Testis (tissue), 3 donors: ENCODE data around the gene CSRP2. TPM values are rescaled to one million over a fixed set of nuclear protein-coding genes. Genes with fewer than 3 reads are reported as not detected.

Experiments
- DNase-seq: peaks from one replicate; pipeline ENCODE4 v3.0.0-alpha.2; 2019
- H3K27ac ChIP-seq, 2 donors: fragments of 200-600 bp; sonication (generic); one replicate each; pipeline ENCODE4 v1.5.1; 2019
- H3K27me3 ChIP-seq: fragments of 200-600 bp; sonication (generic); one replicate; pipeline ENCODE4 v1.5.1; 2019
- H3K36me3 ChIP-seq: fragments of 200-600 bp; sonication (generic); one replicate; pipeline ENCODE4 v1.5.1; 2017; ENCODE audit warnings: low read depth; ENCODE audit errors: missing control alignments
- H3K4me1 ChIP-seq: fragments of 200-600 bp; sonication (generic); one replicate; pipeline ENCODE4 v1.5.1; 2019
- H3K4me3 ChIP-seq, 2 donors: fragments of 200-600 bp; sonication (generic); one replicate each; pipeline ENCODE4 v1.5.1; 2017 to 2019
- H3K9me3 ChIP-seq: fragments of 200-600 bp; sonication (generic); one replicate; pipeline ENCODE4 v1.5.1; 2017
- POLR2A ChIP-seq: fragments of 450-650 bp; IDR thresholded peaks from one replicate; pipeline ENCODE4 v1.6.1; 2017; ENCODE audit warnings: antibody characterized with exemption, mild to moderate bottlenecking, moderate library complexity
- WGBS, 2 donors: methylation state at CpG; one replicate each; pipeline ENCODE4 v1.1.5; 2018; 5-methylcytosine and 5-hydroxymethylcytosine counted together
- intact Hi-C: fragments of 100-400 bp; cut with DNase I; formaldehyde crosslinking; loops from one replicate; pipeline ENCODE4 v1.15.1; 2023; ENCODE audit warnings: low total_unique reads
- polyA plus RNA-seq: library from polyadenylated mRNA; stranded (reverse); fragments of 350-450 nt; fragmentation: Illumina TruSeq; extraction: RNeasy Lipid Tissue Mini Kit (QIAGEN cat#74804); gene quantifications from one replicate; pipeline ENCODE4 v1.2.3, GENCODE V29; 2014; ENCODE audit warnings: low read depth, low replicate concordance; ENCODE audit not compliant: insufficient read depth
- total RNA-seq, 2 donors: library from RNA; depleted of rRNA; stranded (reverse); fragments of >200 nt; gene quantifications; one replicate each; pipeline ENCODE4 v1.2.3, GENCODE V29; 2016
- TF ChIP-seq, protein P1 (sequence below), 3 experiments: fragments of 450-650 bp in 2 of 3; fragments of 200-600 bp in 1 of 3; sonication (generic) in 1 of 3; IDR thresholded peaks; one replicate each; pipeline ENCODE4 v1.5.1; 2016 to 2019; ENCODE audit warnings: antibody characterized with exemption in 3 of 3, mild to moderate bottlenecking in 2 of 3, moderate library complexity in 1 of 3

The CSRP2 gene
- total and polyA plus RNA-seq, 3 donors from 2014 or later, result 14.0 to 54.9 (median 20.1) TPM

DNA sequence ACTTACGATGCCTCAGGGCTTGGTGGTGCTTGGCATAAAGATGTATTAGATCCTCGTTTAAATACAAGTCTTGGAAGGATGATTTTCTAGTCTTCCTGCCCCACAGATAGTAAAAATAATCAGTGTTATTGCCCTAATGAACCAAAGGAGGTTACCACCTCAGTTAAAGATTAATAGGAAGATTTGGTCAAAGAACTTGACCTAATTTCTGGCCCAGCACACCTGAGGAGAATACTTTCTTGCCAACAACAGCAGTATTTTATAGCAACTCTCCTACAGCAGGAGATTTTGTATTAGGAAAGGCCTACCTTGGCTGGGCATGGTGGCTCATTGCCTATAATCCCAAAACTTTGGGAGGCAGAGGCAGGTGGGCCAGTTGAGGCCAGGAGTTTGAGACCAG, 31.6 kb downstream of the CSRP2 start:
- DNase-seq, result no peak
- TF ChIP-seq, protein P1, sequence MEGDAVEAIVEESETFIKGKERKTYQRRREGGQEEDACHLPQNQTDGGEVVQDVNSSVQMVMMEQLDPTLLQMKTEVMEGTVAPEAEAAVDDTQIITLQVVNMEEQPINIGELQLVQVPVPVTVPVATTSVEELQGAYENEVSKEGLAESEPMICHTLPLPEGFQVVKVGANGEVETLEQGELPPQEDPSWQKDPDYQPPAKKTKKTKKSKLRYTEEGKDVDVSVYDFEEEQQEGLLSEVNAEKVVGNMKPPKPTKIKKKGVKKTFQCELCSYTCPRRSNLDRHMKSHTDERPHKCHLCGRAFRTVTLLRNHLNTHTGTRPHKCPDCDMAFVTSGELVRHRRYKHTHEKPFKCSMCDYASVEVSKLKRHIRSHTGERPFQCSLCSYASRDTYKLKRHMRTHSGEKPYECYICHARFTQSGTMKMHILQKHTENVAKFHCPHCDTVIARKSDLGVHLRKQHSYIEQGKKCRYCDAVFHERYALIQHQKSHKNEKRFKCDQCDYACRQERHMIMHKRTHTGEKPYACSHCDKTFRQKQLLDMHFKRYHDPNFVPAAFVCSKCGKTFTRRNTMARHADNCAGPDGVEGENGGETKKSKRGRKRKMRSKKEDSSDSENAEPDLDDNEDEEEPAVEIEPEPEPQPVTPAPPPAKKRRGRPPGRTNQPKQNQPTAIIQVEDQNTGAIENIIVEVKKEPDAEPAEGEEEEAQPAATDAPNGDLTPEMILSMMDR (IDR thresholded peaks at IDR 0.05), result no peak
- no peak for TF ChIP-seq POLR2A
- H3K4me3 ChIP-seq, result no peak overlapping the region
- WGBS, 2 donors, result 91% methylated on average over 2 of the region's 2 CpGs
- no peaks in the 10 kb centered on the region for H3K4me1 ChIP-seq
- H3K36me3 ChIP-seq, result no peaks in the 10 kb centered on the region
- H3K27me3 ChIP-seq, result no peaks in the 10 kb centered on the region
- H3K9me3 ChIP-seq, result no peaks in the 10 kb centered on the region
- no peak overlapping the region for H3K27ac ChIP-seq
- intact Hi-C loops, result no loop called here

- no peak for DNase-seq
- intact Hi-C loops, result no loop called here
- Histone ChIP-seq H3K4me3 (no peak overlapping the region), H3K27me3 (no peaks in the 10 kb centered on the region), H3K36me3 (no peaks in the 10 kb centered on the region), H3K9me3 (no peaks in the 10 kb centered on the region), H3K4me1 (no peaks in the 10 kb centered on the region), H3K27ac (no peak overlapping the region)
- TF ChIP-seq POLR2A, result no peak
- TF ChIP-seq, protein P1 (IDR thresholded peaks at IDR 0.05), result no peak
- WGBS, 2 donors, result 69 to 73% methylated on average over 3 of the region's 3 CpGs
Measured at GRCh38 chr12:76836633-76837032, 42.2 kb downstream of the CSRP2 start.

DNA sequence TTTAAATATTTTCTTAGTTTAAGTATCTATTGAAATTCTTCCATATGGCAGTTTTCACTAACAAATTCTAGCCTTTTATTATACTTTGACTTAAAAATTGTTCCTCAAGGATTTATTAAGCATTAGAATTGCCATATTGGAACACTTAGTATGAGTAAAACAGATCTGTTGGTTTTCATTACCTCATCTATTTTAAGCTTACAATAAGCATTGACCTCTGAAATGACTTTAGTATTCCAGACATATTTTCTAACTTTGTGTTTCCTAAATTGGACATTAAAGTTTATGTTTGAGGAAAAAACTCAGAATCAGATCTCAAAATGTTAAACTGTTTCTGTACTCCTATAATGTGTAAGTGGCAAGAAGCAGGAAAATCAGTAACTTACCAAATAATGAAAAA, 48.4 kb downstream of the CSRP2 start:
- no peak overlapping the region for H3K4me3 ChIP-seq
- no peaks in the 10 kb centered on the region for H3K4me1 ChIP-seq
- intact Hi-C loops, result no loop called here
- H3K27me3 ChIP-seq, result no peaks in the 10 kb centered on the region
- H3K9me3 ChIP-seq, result no peaks in the 10 kb centered on the region
- H3K27ac ChIP-seq, result no peak overlapping the region
- no peak for DNase-seq
- no peaks in the 10 kb centered on the region for H3K36me3 ChIP-seq
- TF ChIP-seq, protein P1 (IDR thresholded peaks at IDR 0.05), result no peak
- TF ChIP-seq POLR2A, result no peak

DNA sequence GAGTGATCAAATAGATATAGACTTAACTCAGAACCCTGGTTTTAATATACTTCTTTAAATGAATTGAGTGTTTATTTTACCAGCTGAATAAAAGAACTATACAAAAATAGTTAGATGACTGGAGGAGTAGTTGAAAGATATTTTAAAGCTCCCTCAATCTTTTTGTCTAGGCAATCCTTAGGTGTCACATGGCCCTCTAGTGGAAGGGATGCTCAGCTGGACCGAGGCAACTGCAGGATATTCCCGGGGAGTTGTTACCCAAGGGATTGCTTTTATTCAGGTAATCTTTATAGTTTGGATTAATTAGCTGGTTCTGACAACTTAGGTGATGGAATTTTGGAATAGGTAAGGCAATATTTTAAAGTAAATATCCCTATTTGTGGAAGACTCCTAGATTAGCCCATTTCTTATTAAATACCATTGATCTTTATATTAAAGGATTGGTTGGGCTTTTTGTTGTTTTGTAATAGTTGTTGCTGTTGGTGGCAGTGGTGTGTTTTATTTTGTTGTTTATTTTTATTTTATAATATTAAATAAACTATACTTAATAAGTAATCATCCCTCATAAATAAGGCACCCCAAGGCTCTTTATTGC, 57.8 kb downstream of the CSRP2 start:
- WGBS, 2 donors, result 42 to 50% methylated on average over 2 of the region's 2 CpGs
- intact Hi-C loops, result no loop called here
- Histone ChIP-seq H3K4me1 (no peaks in the 10 kb centered on the region), H3K36me3 (no peaks in the 10 kb centered on the region), H3K27ac (no peak overlapping the region), H3K4me3 (no peak overlapping the region), H3K9me3 (no peaks in the 10 kb centered on the region), H3K27me3 (no peaks in the 10 kb centered on the region)
- TF ChIP-seq, protein P1 (IDR thresholded peaks at IDR 0.05), result peak in 1 of 3 experiments; percentile 26
- no peak for TF ChIP-seq POLR2A
- DNase-seq, result peak; percentile 36

- no peak for TF ChIP-seq POLR2A
- TF ChIP-seq, protein P1 (IDR thresholded peaks at IDR 0.05), result no peak
- 88 to 98% methylated on average over 4 of the region's 4 CpGs for WGBS, 2 donors
- no peak for DNase-seq
- no peak overlapping the region for H3K27ac ChIP-seq
- H3K36me3 ChIP-seq, result no peaks in the 10 kb centered on the region
- H3K4me1 ChIP-seq, result no peaks in the 10 kb centered on the region
- no peaks in the 10 kb centered on the region for H3K9me3 ChIP-seq
- H3K4me3 ChIP-seq, result no peak overlapping the region
- intact Hi-C loops, result no loop called here
- H3K27me3 ChIP-seq, result no peaks in the 10 kb centered on the region
Measured at GRCh38 chr12:76813972-76814371, 64.8 kb downstream of the CSRP2 start.
